NCI-H128 (cell line): Measurements from ENCODE around the gene ACTN3.
A peak's percentile ranks its signal among the peaks of the same experiment; 100 is the strongest.
"Not testable (repeated sequence)": the region's sequence is repeated elsewhere in the genome, so short reads cannot be mapped to it uniquely, and the experiment has no call there.

Source experiments
- DNase-seq: peaks from one replicate; lab custom pipeline; 2025; ENCODE audit not compliant: unreplicated experiment; lab: John Stamatoyannopoulos, UW

The ACTN3 gene

GRCh38 chr11:66564538-66564937 is 17.8 kb downstream of the ACTN3 start:
- DNase-seq: no peak

GRCh38 chr11:66564984-66565383 is 18.3 kb downstream of the ACTN3 start:
- DNase-seq: no peak

DNA sequence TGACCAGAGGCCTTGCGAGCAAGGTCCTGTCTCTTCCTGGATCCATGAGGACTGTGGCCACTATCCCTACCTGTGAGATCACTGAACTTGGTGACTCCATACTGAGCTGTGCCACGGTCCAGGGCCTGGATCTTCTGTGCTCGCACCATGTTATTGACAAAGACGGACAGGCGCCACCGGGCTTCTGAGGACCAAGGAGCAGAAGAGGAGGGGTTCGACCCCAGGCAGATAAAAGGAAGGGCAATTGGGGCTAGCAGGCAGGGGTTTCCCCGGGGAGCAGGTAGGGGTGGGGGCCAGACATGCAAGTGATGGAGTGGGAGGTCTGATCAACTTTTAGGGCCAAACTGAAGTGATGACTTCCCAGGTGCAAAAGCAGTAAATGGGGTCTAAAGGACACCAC is 19.5 kb downstream of the ACTN3 start:
- no peak for DNase-seq

DNA sequence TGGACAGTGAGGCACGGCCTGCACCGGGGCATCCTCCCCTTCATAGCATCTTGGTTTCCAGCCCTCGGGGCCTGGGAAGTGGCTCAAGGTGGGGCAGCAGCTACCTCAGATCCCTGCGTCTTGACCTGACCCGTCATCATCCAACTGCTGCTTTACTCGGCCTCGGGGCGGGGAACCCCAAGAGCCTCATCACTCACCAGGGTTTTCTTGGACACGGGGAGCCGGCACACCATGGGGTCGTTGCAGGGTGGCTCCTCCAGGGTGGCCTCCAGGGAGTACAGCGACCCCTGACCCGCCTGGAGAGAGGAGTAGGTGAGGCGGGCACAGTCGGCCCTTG is 21.1 kb downstream of the ACTN3 start:
- DNase-seq: no peak

DNA sequence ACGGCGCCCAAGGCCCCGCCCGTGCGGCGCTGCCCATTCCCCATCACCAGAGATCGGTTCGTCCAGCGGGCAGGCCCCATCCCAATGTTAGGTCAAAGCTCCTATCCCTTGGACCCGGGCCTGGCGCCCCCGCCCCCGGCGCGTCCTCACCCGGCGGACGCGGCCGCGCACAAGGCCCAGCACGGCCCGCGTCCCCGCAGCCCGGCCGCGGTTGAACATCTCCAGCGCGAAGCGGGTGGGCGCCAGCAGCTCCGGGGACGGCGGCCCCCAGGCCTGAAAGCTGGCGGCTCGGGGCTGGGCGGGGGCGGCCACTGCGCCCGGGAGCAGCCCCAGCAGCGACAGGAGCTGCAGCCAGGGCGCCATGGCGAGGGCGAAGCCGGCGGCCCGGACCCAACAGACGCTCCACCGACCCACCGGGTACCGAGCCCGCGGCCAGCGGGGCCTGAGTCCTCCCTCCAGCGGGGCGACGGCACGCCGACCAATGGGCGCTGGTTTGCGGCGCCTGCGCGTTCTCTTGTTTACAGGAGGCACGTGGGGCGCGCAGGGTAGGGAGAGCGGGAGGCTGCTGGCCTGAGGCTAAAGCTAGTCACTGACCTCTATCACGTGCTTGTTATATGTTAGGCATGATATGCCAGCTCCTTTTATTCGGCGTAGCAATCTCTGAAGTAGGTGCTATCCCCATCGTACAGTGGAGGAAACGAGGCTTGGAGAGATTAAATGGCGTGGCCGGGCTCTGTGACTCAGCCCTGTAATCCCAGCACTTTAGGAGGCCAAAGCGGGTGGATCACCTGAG is 21.6 kb downstream of the ACTN3 start, which contains the start of gene CTSF:
Gene CTSF, minus strand, starts transcription at position 483 of the 793 bp plus-strand sequence. Its CDS starts 120 bp downstream, at position 363.
- DNase-seq: peak; percentile 52

DNA sequence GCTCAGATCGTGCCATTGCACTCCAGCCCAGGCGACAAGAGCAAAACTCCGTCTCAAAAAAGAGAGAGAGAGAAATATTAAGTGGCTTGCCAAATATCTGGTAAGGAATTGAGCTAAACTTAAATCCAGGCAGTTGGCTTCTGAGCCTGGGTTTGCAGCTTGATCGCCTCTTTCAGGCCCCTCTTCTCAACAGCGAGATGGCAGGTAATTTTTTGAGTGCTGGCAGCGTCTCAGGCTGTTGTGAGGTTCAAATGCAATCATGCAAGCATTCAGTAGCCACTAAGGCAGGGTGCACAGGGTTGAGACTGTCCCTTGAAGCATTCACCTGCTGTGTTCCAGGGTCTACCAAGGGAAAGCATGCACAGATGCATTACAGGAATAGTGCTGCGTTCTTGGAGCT is 22.4 kb downstream of the ACTN3 start:
- no peak for DNase-seq

GRCh38 chr11:66570079-66570849 is 23.6 kb downstream of the ACTN3 start:
- DNase-seq: no peak

DNA sequence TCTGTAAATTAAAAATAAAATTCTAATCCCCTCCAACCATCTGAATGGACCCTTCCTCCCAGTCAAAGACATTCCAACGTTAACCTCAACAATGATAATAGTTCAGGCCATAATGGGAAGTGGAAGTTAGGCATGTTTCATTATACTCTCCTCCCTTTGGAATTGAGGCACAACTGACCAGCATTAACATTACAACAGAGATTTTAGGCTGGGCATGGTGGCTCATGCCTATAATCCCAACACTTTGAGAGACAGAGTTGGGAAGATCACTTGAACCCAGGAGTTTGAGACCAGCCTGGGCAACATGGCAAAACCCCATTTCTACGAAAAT is 24.1 kb downstream of the ACTN3 start:
- DNase-seq: no peak

GRCh38 chr11:66579017-66579606 is 32.4 kb downstream of the ACTN3 start:
- DNase-seq: peak; percentile 35

- no peak for DNase-seq
Observed at GRCh38 chr11:66580803-66581202, 34.1 kb downstream of the ACTN3 start.

GRCh38 chr11:66581261-66581660 is 34.6 kb downstream of the ACTN3 start:
- no peak for DNase-seq

DNA sequence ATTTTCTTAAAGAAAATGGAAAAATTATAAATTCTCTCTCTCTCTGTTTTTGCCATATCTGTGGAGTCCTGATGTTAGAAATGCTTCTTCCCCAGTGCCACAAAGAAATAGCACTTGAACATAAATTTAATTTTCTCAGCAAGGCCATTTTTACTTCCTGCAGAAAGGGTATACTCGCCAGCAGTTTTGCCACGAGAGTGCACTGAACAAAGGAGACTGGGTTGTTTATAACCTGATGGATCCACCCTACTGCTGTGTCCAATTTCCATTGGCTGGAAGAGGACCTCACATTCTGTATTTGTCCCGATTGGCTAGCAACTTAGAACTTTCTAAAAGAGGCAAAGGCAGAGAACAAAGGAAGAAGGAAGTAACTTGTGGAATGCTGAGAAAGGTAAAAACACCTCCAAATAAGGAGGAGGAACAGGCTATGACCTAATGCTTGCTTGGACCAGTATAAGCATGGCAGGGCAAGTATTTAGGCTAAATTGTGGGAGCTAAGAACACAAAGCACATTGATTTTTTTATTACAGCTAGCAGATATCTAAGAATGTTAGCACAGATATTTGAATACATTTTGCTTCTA is 36.0 kb downstream of the ACTN3 start:
- not testable (repeated sequence) for DNase-seq

DNA sequence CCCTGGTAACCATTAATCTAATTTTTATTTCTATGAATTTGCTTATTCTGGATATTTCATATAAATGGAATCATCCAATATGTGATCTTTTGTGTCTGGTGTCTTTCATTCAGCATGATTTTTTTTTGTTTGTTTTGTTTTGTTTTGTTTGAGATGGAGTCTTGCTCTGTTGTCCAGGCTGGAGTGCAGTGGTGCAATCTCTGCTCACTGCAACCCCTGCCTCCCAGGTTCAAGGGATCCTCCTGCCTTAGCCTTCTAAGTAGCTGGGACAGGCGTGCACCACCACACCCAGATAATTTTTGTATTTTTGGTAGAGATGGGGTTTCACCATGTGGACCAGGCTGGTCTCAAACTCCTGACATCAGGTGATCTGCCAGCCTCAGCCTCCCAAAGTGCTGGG is 38.7 kb downstream of the ACTN3 start:
- not testable (repeated sequence) for DNase-seq

GRCh38 chr11:66586136-66586535 is 39.4 kb downstream of the ACTN3 start:
- DNase-seq: no peak

DNA sequence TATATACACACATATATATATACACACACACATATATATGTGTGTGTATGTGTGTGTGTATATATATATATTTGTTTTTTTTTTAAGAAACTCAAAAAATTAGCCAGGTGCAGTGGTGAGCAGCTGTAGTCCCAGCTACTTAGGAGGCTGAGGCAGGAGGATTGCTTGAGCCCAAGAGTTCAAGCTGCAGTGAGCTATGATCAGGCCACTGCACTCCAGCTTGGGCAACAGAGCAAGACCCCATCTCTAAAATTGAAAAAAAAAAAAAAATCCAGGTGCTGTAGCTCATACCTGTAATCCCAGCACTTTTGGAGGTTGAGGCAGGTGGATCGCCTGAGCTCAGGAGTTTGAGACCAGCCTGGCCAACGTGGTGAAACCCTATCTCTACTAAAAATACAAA is 42.6 kb downstream of the ACTN3 start:
- DNase-seq: not testable (repeated sequence)

GRCh38 chr11:66589996-66590675 is 43.4 kb downstream of the ACTN3 start:
- no peak for DNase-seq

GRCh38 chr11:66591175-66591574 is 44.5 kb downstream of the ACTN3 start:
- no peak for DNase-seq

- DNase-seq: peak; percentile 86
Observed at GRCh38 chr11:66592457-66593302, 46.0 kb downstream of the ACTN3 start, which contains the start of the genes CCDC87 and CCS. Gene CCDC87 (minus strand): TSS chr11:66593063. CDS start chr11:66593015, 48 bp downstream. Gene CCS (plus strand): TSS chr11:66593185. CDS start chr11:66593262, 77 bp downstream.

DNA sequence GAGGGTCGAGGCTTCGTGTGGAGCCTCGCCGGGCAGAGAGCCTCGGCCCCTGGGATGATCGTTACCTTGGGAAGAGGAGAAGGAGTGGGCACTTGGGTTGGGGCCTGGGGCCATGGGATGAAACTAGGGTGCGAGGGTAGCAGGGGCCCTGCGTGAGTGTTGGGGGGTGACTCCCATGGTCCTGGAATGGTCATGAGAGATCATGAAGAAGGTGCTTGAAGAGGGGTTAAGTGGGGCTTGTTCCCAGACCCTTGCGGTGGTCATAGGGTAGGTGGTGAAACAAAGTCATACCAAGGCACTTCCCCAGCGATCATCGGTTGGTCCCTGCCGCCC is 46.6 kb downstream of the ACTN3 start:
- no peak for DNase-seq

GRCh38 chr11:66593650-66594049 is 46.9 kb downstream of the ACTN3 start:
- no peak for DNase-seq
